Measurements from ENCODE around the gene AHDC1. TPM values are rescaled to one million over a fixed set of nuclear protein-coding genes. Genes with fewer than 3 reads are reported as not detected.

Gene AHDC1
- total RNA-seq, 2 experiments from 2014 or later = 6.5 to 13.8 TPM

DNA sequence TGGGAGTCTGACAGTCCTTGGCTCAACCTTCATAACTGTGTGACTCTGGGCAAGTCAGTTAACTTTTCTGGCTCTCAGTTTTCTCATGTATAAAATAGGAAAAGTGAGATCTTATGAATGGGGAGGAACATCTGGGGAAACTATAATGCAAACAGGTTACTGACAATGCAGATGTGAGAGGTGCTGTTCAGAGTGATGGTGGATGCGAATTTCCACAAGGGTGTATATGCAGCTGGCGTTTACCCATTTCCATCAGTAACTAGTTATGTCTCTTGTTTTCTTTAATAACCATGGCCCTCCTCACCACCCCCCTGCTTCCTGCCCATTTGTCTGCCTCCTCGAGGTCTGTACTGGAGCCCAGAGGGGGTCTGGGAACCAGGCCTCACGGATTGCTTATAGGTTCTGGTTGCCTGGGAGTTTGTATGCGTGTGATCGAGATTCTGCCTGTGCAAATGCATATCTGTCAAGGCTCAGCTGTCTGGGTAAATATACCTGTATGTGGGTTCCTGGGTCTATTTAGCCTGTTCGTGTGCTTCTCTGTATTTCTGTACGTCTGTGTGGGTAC, 44.4 kb downstream of the AHDC1 start:
- peaks cover 37% of the 10 kb centered on the region for H3K4me1 ChIP-seq (ENCODE audit: insufficient read depth, low read length, poor library complexity, severe bottlenecking)
- H3K9me2 ChIP-seq (ENCODE audit: insufficient read depth, low read length) = no peaks in the 10 kb centered on the region
- DNase-seq (ENCODE audit: low spot score) = no peak
- no TSS peak for BruUV-seq (replicated peaks)
- no peaks in the 10 kb centered on the region for H3K79me2 ChIP-seq (ENCODE audit: insufficient read depth, low read depth, low read length)
- ChIA-PET POLR2A (no interaction called here), CTCF (ENCODE audit: unreplicated experiment) (interaction anchor here (0.6 kb wide), 1 partner anchor 110 kb away, joined by 3 read pairs; no protein-coding TSS in a partner anchor)
- no peak overlapping the region for H2AFZ ChIP-seq (ENCODE audit: low read length)
- no peak overlapping the region for H3K27ac ChIP-seq (ENCODE audit: low read depth, low read length, poor library complexity, severe bottlenecking)
- no peak overlapping the region for H3K4me2 ChIP-seq (ENCODE audit: low read length)
- no peak overlapping the region for H3K4me3 ChIP-seq (ENCODE audit: low read depth, low read length, poor library complexity, severe bottlenecking)
- H3K36me3 ChIP-seq (ENCODE audit: insufficient read depth, low read length) = no peaks in the 10 kb centered on the region
- H3K9me3 ChIP-seq (ENCODE audit: low read length) = no peaks in the 10 kb centered on the region
- H4K20me1 ChIP-seq (ENCODE audit: insufficient read depth, low read length) = no peaks in the 10 kb centered on the region
- intact Hi-C loops (cut with micrococcal nuclease; ENCODE audit: unreplicated experiment) = no loop called here
- no peak for TF ChIP-seq EZH2phosphoT487 (IDR thresholded peaks at IDR 0.05; ENCODE audit: borderline replicate concordance, low read depth, low read length)
- TF ChIP-seq, protein P1, sequence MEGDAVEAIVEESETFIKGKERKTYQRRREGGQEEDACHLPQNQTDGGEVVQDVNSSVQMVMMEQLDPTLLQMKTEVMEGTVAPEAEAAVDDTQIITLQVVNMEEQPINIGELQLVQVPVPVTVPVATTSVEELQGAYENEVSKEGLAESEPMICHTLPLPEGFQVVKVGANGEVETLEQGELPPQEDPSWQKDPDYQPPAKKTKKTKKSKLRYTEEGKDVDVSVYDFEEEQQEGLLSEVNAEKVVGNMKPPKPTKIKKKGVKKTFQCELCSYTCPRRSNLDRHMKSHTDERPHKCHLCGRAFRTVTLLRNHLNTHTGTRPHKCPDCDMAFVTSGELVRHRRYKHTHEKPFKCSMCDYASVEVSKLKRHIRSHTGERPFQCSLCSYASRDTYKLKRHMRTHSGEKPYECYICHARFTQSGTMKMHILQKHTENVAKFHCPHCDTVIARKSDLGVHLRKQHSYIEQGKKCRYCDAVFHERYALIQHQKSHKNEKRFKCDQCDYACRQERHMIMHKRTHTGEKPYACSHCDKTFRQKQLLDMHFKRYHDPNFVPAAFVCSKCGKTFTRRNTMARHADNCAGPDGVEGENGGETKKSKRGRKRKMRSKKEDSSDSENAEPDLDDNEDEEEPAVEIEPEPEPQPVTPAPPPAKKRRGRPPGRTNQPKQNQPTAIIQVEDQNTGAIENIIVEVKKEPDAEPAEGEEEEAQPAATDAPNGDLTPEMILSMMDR (conservative IDR thresholded peaks at IDR 0.05; ENCODE audit: low read length) = no peak

DNA sequence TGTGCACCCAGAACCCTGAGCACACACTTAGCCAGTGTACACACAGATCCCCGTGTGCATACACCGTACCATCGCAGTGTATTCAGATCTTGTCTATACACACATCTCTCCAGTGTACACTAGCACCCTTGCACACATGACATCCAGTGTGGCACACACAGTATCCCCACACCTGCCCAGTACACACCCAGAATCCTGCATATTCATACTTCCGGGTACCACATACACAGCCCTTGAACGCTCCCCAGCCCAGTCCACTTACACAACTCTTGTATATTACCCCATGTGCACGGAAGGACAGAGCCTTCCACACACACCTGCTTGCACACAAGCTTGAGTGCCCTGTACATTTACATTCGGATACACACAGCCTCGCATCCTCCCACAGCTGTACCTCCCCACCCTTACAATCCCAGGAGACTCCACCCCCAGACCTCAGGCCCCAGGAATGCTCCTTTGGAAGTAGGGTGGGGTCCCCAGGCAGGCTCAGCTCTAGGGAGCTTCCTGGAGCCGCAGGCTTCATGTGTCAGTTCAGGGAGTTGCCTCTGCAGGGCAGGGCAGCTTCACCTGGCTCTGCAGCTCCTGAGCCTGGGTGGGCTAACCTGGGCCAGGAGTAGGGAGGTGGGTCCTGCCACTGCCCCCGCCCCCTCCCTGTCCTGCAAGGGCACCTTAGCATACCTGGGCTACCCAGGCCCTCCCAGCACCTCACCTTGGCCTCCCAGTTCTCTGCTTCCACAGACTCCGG, 46.2 kb downstream of the AHDC1 start:
- TF ChIP-seq EZH2phosphoT487 (IDR thresholded peaks at IDR 0.05; ENCODE audit: borderline replicate concordance, low read depth, low read length) = no peak
- TF ChIP-seq, protein P1 (conservative IDR thresholded peaks at IDR 0.05; ENCODE audit: low read length) = no peak
- BruUV-seq (replicated peaks) = no TSS peak

More for the DNA sequence above, 46.2 kb downstream of the AHDC1 start:
- Histone ChIP-seq H3K36me3 (ENCODE audit: insufficient read depth, low read length) (no peaks in the 10 kb centered on the region), H3K4me3 (ENCODE audit: low read depth, low read length, poor library complexity, severe bottlenecking) (no peak overlapping the region), H3K9me3 (ENCODE audit: low read length) (no peaks in the 10 kb centered on the region), H3K9me2 (ENCODE audit: insufficient read depth, low read length) (no peaks in the 10 kb centered on the region), H2AFZ (ENCODE audit: low read length) (no peak overlapping the region), H3K79me2 (ENCODE audit: insufficient read depth, low read depth, low read length) (no peaks in the 10 kb centered on the region), H3K4me1 (ENCODE audit: insufficient read depth, low read length, poor library complexity, severe bottlenecking) (peaks cover 32% of the 10 kb centered on the region), H4K20me1 (ENCODE audit: insufficient read depth, low read length) (no peaks in the 10 kb centered on the region), H3K4me2 (ENCODE audit: low read length) (no peak overlapping the region; the same call in 1 of the 2 replicates), H3K27ac (ENCODE audit: low read depth, low read length, poor library complexity, severe bottlenecking) (no peak overlapping the region)
- ChIA-PET CTCF (ENCODE audit: unreplicated experiment) (interaction anchor here (0.5 to 1.2 kb wide), 2 partner anchors 12 to 395 kb away, joined by 3 read pairs; no protein-coding TSS in a partner anchor), POLR2A (interaction anchor here (1.1 kb wide), 1 partner anchor 74 kb away, joined by 3 read pairs; no protein-coding TSS in a partner anchor)
- DNase-seq (ENCODE audit: low spot score) = no peak
- intact Hi-C loops (cut with micrococcal nuclease; ENCODE audit: unreplicated experiment) = loop anchor here (2.0 kb wide), 2 partner anchors 105 to 155 kb away; no protein-coding TSS in a partner anchor
